Fibroblast of lung (primary cell): Measurements from ENCODE around the gene BSX.

Source experiments
- EZH2 ChIP-seq: IDR thresholded peaks from 2 replicates; pipeline ENCODE4 v1.5.1; 2012; ENCODE audit warnings: low read length, control low read depth, mild to moderate bottlenecking; ENCODE audit errors: missing control alignments
- TF ChIP-seq, protein P1 (sequence below), 2 donors: IDR thresholded peaks in 1 of 2; conservative IDR thresholded peaks in 1 of 2; 1 replicate in 1 of 2; 2 replicates in 1 of 2; pipeline ENCODE4 v1.5.1; 2011 to 2012; ENCODE audit warnings: low read length in 2 of 2, control low read depth in 1 of 2, inconsistent platforms in 1 of 2, low read depth in 1 of 2, mild to moderate bottlenecking in 1 of 2

DNA sequence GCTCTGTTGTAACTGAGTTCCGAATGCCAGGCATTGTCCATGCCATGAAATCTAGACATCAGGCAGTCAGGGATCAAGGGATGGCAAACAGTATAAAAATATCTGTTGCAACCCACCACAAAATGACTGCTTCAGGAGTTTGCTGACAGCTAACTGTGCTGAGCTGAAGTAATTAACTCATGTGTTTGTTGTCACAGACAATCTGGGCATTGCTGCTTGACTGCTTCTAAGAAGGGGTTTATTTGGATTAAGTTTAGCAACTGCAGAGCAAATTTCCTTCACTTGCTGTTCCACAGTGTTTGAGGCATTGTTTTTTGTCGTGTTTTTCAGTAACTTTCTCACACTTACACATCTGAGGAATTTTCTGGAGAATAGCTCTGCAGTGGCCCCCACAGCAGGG is 30.4 kb downstream of the BSX start:
- TF ChIP-seq, protein P1, sequence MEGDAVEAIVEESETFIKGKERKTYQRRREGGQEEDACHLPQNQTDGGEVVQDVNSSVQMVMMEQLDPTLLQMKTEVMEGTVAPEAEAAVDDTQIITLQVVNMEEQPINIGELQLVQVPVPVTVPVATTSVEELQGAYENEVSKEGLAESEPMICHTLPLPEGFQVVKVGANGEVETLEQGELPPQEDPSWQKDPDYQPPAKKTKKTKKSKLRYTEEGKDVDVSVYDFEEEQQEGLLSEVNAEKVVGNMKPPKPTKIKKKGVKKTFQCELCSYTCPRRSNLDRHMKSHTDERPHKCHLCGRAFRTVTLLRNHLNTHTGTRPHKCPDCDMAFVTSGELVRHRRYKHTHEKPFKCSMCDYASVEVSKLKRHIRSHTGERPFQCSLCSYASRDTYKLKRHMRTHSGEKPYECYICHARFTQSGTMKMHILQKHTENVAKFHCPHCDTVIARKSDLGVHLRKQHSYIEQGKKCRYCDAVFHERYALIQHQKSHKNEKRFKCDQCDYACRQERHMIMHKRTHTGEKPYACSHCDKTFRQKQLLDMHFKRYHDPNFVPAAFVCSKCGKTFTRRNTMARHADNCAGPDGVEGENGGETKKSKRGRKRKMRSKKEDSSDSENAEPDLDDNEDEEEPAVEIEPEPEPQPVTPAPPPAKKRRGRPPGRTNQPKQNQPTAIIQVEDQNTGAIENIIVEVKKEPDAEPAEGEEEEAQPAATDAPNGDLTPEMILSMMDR (conservative IDR thresholded peaks at IDR 0.05 in 1 of 2, IDR thresholded peaks at IDR 0.05 in 1 of 2; ENCODE audit: low read depth in 1 of 2, low read length in 2 of 2): no peak
- TF ChIP-seq EZH2: no peak
